T-helper 1 cell treated with Interleukin-12 subunit alpha and Interleukin-12 subunit beta and Interleukin-4 antibody, amounts not matched to agents 30 μg/mL and 1 μg/mL, for 36 hours (primary cell): ENCODE data around the gene COMMD10.

Experiments
- H3K27ac Mint-ChIP-seq: one replicate; pipeline ENCODE4 v1.8.0; 2021; ENCODE audit warnings: mild to moderate bottlenecking, mixed read lengths
- H3K27me3 Mint-ChIP-seq: one replicate; pipeline ENCODE4 v1.8.0; 2021; ENCODE audit warnings: low read depth, mixed read lengths
- H3K36me3 Mint-ChIP-seq: one replicate; pipeline ENCODE4 v1.8.0; 2021; ENCODE audit warnings: low read depth, mixed read lengths
- H3K4me1 Mint-ChIP-seq: one replicate; pipeline ENCODE4 v1.8.0; 2021; ENCODE audit warnings: low read depth, mixed read lengths
- H3K4me3 Mint-ChIP-seq: one replicate; pipeline ENCODE4 v1.8.0; 2021; ENCODE audit warnings: mild to moderate bottlenecking, moderate library complexity, mixed read lengths
- H3K9me3 Mint-ChIP-seq: one replicate; pipeline ENCODE4 v1.8.0; 2021; ENCODE audit warnings: mixed read lengths

COMMD10 gene

GRCh38 chr5:116216246-116216645 lies 131.4 kb downstream of the COMMD10 start:
- Mint-ChIP-seq H3K27ac (no peak overlapping the region), H3K4me3 (no peak overlapping the region), H3K9me3 (no peaks in the 10 kb centered on the region), H3K4me1 (no peaks in the 10 kb centered on the region), H3K27me3 (no peaks in the 10 kb centered on the region), H3K36me3 (no peaks in the 10 kb centered on the region)

DNA sequence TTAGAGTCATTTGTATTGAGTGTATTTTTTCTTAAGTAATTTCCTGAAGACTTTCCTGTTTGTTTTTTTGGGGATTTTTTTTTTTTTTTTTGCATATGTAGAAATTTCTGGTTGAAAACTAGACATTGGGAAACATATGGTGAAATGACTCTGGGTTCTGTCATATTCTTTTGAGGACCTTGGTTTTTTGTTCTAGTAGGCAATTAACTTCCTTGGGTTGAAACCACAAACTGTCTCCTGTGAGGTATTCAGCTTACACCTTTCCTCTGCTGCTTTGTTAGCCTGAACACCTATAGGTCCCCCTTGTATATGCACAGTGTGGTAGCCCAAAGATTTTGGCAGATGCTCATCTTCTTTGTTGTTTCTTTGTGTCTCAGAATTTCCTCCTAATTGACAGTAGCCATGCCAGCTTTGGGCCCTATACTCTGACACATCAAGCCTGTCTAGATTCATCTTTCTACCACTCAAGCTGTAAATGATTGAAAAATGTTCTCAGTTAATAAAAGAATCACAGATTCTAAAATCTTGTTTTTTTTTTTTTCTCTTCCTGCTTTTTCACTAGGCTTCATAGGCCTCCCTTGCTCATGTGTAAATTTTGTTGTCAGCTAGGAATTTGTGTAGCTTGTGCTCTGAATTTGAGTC lies 140.6 kb downstream of the COMMD10 start:
- H3K9me3 Mint-ChIP-seq: peaks cover 6% of the 10 kb centered on the region
- H3K4me1 Mint-ChIP-seq: no peaks in the 10 kb centered on the region

GRCh38 chr5:116229131-116229689 lies 144.4 kb downstream of the COMMD10 start:
- Mint-ChIP-seq H3K9me3 (peaks cover 4% of the 10 kb centered on the region), H3K4me1 (no peaks in the 10 kb centered on the region), H3K27ac (no peak overlapping the region), H3K36me3 (no peaks in the 10 kb centered on the region), H3K27me3 (no peaks in the 10 kb centered on the region), H3K4me3 (no peak overlapping the region)

More for the DNA sequence above, 140.6 kb downstream of the COMMD10 start:
- H3K4me3 Mint-ChIP-seq: no peak overlapping the region
- no peak overlapping the region for H3K27ac Mint-ChIP-seq
- no peaks in the 10 kb centered on the region for H3K27me3 Mint-ChIP-seq
- no peaks in the 10 kb centered on the region for H3K36me3 Mint-ChIP-seq

DNA sequence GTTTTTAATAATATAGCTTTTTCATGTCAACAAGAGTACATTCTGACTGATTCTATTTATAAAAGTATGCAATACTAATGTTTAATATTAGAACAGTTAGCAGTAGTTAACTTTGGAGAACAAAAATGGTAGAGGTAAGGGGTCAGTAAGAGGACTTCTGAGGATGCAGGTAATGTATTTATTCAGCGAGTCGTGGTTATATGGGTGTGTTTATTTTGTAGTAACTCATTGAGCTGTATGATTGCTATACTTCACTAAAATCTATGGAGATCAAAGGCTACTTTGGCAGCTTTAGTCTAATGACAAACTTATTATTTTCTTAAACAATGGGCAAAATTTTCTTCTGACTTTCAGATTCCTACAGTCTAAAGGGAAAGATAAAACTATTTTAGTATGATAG lies 146.5 kb downstream of the COMMD10 start:
- Mint-ChIP-seq H3K4me1 (no peaks in the 10 kb centered on the region), H3K36me3 (no peaks in the 10 kb centered on the region), H3K27me3 (no peaks in the 10 kb centered on the region), H3K4me3 (no peak overlapping the region), H3K27ac (no peak overlapping the region), H3K9me3 (no peaks in the 10 kb centered on the region)

GRCh38 chr5:116234681-116235080 lies 149.9 kb downstream of the COMMD10 start:
- Mint-ChIP-seq H3K4me3 (no peak overlapping the region), H3K27me3 (no peaks in the 10 kb centered on the region), H3K4me1 (no peaks in the 10 kb centered on the region), H3K9me3 (no peaks in the 10 kb centered on the region), H3K27ac (no peak overlapping the region), H3K36me3 (no peaks in the 10 kb centered on the region)

DNA sequence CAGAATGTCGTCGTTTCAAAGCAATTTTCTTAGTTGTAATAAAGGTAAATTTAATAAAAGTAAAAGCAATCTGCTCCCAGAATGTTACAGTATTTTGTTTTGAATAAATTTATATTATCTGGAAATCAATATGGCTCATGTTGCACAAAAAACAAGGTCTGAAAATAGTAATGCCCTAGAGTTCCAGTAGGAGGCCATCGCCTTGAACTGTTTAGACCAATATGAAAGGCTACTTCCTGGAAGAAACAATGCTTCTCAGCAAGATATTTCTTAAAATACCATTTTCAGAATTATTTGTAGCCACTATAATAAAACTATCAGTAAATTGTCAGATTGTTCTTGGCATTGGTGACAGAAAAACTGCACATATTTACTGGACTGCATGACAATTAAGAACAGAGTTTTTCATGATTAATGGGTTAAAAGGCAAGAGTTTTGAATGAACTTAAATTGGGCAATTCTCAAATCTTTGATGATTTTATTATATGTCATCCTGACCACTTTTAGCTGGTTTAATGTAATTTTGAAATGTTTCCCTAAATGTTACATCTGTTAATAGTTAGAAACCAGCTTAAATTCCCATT lies 153.2 kb downstream of the COMMD10 start:
- H3K4me3 Mint-ChIP-seq: no peak overlapping the region
- H3K36me3 Mint-ChIP-seq: no peaks in the 10 kb centered on the region
- no peaks in the 10 kb centered on the region for H3K27me3 Mint-ChIP-seq
- no peak overlapping the region for H3K27ac Mint-ChIP-seq
- no peaks in the 10 kb centered on the region for H3K4me1 Mint-ChIP-seq
- peaks cover 2% of the 10 kb centered on the region for H3K9me3 Mint-ChIP-seq

GRCh38 chr5:116242343-116242742 lies 157.5 kb downstream of the COMMD10 start:
- Mint-ChIP-seq H3K36me3 (peaks cover 4% of the 10 kb centered on the region), H3K27me3 (no peaks in the 10 kb centered on the region), H3K4me1 (no peaks in the 10 kb centered on the region), H3K9me3 (peaks cover 25% of the 10 kb centered on the region), H3K4me3 (no peak overlapping the region), H3K27ac (no peak overlapping the region)

DNA sequence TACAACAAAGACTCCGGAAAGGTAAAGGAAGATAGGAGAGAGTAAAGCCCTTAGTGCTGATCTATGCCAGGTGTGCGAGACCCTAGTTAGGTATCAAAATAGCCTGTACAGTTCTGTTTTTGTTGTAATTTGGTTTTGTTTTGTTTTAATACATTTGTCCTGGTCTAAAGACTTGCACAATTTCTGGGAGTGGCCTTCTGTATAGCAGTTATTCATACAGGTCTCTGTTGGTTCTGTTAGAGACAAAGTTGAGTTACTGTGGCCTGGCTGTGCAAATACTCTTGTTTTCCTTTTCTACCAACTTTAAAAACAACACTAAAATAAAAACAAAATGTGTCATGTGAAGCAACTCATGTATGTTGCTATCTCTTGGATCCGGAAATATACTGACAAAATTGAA lies 163.6 kb downstream of the COMMD10 start:
- no peak overlapping the region for H3K27ac Mint-ChIP-seq
- H3K36me3 Mint-ChIP-seq: peaks cover 4% of the 10 kb centered on the region
- no peaks in the 10 kb centered on the region for H3K4me1 Mint-ChIP-seq
- H3K9me3 Mint-ChIP-seq: peaks cover 28% of the 10 kb centered on the region
- H3K4me3 Mint-ChIP-seq: no peak overlapping the region
- H3K27me3 Mint-ChIP-seq: no peaks in the 10 kb centered on the region

- Mint-ChIP-seq H3K36me3 (peaks cover 4% of the 10 kb centered on the region), H3K9me3 (peaks cover 32% of the 10 kb centered on the region), H3K4me3 (no peak overlapping the region), H3K4me1 (no peaks in the 10 kb centered on the region), H3K27ac (no peak overlapping the region), H3K27me3 (no peaks in the 10 kb centered on the region)
Observed at GRCh38 chr5:116249648-116250047, 164.8 kb downstream of the COMMD10 start.

DNA sequence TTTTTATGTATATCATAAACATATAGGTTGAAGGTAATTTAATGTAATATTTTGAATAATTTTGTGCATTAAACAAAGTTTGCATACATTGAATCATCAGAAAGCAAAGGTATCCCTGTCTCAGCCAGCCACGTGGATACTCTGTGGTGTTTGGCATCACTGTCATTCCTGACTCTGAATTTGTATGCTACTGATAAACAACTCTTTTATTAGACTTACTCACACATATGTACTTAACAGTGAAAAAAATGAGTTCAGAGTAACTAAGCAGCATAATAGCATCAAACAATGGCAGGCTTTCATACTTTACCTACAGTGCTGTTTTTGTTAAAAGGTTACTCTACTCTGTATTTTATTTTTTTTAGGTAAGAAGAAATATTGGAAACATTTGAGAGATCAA lies 171.9 kb downstream of the COMMD10 start:
- H3K4me1 Mint-ChIP-seq: no peaks in the 10 kb centered on the region
- peaks cover 2% of the 10 kb centered on the region for H3K36me3 Mint-ChIP-seq
- no peaks in the 10 kb centered on the region for H3K27me3 Mint-ChIP-seq
- H3K9me3 Mint-ChIP-seq: peaks cover 6% of the 10 kb centered on the region
- no peak overlapping the region for H3K4me3 Mint-ChIP-seq
- H3K27ac Mint-ChIP-seq: no peak overlapping the region

- H3K27me3 Mint-ChIP-seq: no peaks in the 10 kb centered on the region
- no peaks in the 10 kb centered on the region for H3K4me1 Mint-ChIP-seq
- peaks cover 11% of the 10 kb centered on the region for H3K36me3 Mint-ChIP-seq
- H3K9me3 Mint-ChIP-seq: peaks cover 15% of the 10 kb centered on the region
- H3K27ac Mint-ChIP-seq: no peak overlapping the region
- H3K4me3 Mint-ChIP-seq: no peak overlapping the region
Observed at GRCh38 chr5:116265471-116265870, 180.6 kb downstream of the COMMD10 start.

GRCh38 chr5:116271446-116272025 lies 186.7 kb downstream of the COMMD10 start:
- H3K27ac Mint-ChIP-seq: no peak overlapping the region
- H3K27me3 Mint-ChIP-seq: no peaks in the 10 kb centered on the region
- H3K4me3 Mint-ChIP-seq: no peak overlapping the region
- H3K9me3 Mint-ChIP-seq: peaks cover 13% of the 10 kb centered on the region
- H3K36me3 Mint-ChIP-seq: no peaks in the 10 kb centered on the region
- H3K4me1 Mint-ChIP-seq: no peaks in the 10 kb centered on the region

DNA sequence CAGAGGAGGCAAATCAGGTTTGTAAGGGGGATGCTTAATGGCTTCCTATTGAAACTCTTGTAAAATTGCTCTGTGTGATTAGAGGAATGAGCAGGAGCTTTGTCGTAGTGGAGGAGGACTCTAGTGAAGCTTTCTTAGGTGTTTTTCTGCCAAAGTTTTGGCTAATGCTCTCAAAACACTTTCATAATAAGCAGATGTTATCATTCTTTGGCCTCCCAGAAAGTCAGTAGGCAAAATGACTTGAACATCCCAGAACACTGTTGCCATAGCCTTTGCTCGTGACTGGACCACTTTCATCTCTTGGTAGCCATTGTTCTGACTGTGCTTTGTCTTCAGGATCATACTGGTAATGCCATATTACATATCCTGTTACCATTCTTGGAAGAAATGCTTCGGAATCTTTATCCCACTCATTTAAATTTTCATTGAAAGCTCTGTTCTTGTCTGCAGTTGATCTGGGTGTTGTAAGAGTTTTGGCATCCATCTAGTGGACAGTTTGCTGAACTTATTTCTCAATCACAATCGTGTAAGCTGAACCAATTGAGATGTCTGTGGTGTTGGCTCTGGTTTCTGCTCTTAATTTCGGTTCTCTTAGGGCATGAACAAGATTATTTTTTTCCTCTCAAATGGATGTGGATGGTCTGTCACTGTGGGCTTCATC lies 187.6 kb downstream of the COMMD10 start:
- no peaks in the 10 kb centered on the region for H3K36me3 Mint-ChIP-seq
- H3K9me3 Mint-ChIP-seq: peaks cover 16% of the 10 kb centered on the region
- H3K27ac Mint-ChIP-seq: no peak overlapping the region
- no peaks in the 10 kb centered on the region for H3K27me3 Mint-ChIP-seq
- H3K4me3 Mint-ChIP-seq: no peak overlapping the region
- H3K4me1 Mint-ChIP-seq: no peaks in the 10 kb centered on the region

GRCh38 chr5:116273448-116274242 lies 188.8 kb downstream of the COMMD10 start:
- H3K27me3 Mint-ChIP-seq: no peaks in the 10 kb centered on the region
- H3K36me3 Mint-ChIP-seq: no peaks in the 10 kb centered on the region
- no peak overlapping the region for H3K4me3 Mint-ChIP-seq
- no peaks in the 10 kb centered on the region for H3K4me1 Mint-ChIP-seq
- H3K9me3 Mint-ChIP-seq: peaks cover 14% of the 10 kb centered on the region
- no peak overlapping the region for H3K27ac Mint-ChIP-seq
